ENCODE results near the gene FXYD7.
A peak's percentile ranks its signal among the peaks of the same experiment; 100 is the strongest.
"Not testable (repeated sequence)": the region's sequence is repeated elsewhere in the genome, so short reads cannot be mapped to it uniquely, and the experiment has no call there.

The FXYD7 gene

DNA sequence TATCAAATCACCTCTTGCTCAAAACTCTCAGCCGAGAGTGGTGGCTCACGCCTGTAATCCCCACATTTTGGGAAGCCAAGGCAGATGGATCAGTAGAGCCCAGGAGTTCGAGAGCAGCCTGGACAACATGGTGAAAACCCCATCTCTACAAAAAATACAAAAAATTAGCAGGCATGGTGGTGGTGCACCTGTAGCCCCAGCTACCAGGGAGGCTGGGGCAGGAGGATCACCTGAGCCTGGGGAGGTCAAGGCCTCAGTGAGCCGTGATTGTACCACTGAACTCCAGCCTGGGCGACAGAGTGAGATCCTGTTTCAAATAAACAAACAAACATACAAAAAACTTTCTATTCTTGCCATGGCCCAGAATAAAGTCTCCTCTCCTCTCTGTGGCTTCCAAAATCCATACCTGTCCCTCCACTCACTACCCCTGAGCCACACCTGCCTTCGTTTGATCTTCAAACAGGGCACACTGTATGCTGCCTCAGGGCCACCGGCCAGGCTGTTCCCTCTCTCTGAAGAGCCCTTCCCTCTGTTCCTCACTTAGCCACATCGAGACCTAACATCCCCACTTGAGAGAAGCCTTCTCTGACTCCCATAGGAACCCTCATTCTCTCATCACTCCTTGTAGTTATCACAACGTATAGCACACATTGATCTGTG, 14.5 kb upstream of the FXYD7 start:
- no peak for DNase-seq

DNA sequence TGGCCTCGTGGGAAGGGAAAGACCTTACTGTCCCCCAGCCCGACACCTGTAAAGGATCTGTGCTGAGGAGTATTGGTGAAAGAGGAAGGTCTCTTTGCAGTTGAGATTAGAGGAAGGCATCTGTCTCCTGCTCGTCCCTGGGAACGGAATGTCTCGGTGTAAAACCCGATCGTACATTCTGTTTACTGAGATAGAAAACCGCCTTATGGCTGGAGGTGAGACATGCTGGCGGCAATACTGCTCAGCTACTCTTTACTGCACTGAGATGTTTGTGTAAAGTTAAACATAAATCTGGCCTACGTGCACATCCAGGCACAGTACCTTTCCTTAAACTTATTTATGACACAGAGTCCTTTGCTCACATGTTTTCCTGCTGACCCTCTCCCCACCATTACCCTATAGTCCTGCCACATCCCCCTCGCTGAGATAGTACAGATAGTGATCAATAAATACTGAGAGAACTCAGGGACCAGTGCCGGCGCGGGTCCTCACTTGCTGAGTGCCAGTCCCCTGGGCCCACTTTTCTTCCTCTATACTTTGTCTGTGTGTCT, 13.3 kb upstream of the FXYD7 start:
- not testable (repeated sequence) for DNase-seq

DNA sequence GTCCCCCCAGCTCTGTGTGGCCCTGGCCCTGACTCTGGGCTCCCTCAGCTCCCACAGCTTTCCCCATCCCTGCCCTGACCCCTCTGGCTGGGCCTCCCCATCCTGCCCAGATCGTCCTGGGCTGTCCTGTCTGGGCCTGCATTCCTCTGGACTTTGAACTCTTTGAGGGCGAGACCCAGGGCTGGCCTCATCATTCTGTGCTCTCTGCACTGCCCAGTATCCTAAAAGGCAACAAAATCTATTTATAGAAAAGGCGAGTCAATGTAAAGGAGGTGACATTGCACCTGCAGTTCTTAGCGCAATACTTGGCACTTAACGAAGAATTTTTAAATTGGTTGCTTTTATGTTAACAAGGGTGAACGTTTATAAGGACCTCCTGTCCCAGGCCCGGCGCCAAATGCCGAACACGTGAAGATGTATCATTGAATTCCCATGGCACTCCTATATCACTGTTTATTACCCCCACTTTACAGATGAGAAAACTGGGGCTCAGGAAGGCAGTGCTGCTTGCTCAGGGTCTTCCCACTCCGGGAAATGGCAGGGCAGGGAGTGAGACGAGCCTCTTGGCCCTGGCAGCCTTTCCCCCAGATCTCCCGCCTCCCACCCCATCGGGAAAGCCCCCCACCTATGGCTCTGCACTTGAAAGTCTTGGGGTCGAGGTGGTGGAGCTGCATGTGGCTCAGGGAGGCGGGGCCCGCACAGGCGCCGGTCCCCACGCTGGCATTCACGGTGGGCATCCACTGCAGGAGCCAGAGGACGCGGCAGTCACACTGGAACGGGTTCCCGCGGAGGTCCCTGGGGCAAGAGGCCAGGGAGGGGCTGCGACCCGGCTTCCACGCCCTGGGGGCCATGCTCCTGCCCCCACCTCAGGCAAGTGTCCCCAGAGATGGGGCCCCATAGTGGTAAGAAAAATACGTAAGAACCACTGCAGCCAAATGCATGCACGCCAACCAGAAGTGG, 12.0 kb upstream of the FXYD7 start:
- no peak for DNase-seq

DNA sequence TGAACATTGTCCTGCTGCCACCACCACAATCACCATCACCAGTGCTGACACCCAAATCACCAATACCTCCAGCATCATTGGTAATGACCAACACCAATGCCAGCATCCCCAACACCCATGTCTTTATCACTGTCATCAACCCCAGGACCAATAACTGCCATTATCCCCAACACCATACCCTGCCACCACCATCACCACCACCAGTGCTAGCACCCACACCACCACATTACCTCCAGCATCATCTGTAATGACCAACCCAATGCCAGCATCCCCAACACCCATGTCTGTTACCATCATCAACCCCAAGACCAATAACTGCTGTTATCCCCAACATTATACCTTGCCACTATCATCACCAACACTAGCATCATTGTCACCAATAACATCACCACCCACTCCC, 10.8 kb upstream of the FXYD7 start:
- no peak for DNase-seq

DNA sequence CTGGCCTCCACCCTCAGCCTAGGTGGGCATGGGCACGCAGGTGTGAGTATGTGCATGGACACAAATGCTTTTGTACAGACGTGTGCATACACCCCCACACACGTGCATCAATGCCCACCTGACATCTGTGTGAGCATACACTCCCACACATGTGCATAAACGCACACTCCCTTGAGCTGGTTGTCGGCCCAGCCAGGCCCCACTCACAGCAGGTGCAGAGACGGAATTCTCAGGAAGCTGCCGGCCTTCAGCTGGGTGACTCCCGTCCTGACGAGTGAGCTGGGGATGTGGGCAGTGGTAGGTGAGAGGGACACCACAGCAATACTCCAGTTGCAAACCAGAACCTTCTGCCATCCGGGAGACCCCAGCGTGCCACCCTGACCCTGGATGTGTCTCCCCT, 9.2 kb upstream of the FXYD7 start:
- no peak for DNase-seq

DNA sequence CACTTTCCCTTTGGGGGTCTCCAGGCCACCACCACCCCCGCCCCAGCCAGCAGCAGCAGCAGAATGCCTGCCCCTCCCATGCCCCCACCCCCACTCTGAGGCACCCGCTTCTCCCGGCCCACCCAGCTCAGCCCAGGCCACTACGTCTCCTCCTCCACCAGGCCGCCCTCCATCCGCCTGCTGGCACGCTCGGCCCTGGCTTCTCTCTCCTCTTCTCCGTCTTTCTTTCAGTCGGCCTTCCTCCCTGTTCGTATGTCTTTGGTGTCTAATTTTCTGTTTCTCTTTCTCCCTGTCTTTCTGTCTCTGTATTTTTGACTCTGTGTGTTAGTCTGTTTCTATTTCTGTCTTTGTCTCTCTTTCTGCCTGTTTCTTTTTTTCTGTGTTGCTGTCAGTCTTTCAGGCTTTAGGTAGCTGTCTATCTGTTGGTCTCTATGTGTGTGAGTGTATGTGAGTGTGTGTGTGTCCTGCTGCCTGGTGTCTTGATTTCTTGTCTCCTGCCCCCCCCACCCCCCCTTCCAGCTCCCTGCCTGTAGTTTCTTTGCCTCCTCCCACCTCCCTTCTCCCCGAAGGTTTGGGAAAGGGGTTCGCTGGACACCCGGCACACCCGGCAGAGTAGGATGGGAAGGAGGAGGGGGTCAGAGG, 8.3 kb upstream of the FXYD7 start, which contains the start of gene LGI4:
LGI4 (minus strand) TSS at position 459 of the 642 bp plus-strand sequence; CDS start at position 80, 379 bp downstream.
- no peak for DNase-seq

DNA sequence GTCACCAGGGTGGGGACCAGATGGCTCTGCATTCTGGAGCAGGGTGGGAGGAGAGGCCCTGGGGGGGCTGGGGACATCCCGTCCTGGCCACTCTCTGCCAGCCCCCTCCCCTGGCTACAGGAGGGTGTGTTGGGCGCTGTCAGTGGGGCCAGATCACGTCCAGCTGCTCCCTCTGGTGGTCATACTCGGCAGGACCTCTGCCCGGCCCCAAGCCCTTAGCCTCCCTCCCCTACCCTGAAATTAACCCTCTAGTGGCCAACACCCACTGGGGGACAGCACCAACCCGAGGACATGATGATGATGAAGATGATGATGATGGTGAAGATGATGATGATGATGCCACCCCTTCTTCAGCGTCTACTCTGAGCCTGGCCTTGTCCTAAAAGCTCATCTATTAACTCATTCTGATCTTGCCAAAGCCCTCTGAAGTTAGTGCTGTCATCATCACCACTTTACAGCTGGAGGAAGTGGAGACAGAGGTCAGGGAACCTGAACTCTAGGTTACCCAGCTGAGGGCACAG, 7.6 kb upstream of the FXYD7 start:
- DNase-seq: peak; percentile 24

DNA sequence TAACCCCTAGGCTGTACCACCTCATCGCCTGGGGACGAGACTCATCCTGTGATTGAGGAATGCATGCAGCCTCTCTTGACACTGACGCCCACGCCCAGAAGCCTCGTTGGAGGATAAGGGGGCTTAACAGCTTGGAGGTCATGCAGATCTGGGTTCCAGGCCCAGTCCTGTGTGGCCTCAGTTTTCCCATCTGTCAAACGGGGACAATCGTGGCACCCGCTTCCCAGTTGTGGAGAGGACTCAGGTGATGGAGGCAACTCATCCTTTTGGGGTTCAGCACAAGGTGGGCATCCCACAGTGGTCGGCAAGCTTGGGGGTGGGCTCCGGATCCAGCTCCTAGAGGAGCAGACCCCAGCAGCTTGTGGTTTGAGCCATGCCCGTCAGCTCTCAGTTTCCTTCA, 6.8 kb upstream of the FXYD7 start:
- DNase-seq: no peak

DNA sequence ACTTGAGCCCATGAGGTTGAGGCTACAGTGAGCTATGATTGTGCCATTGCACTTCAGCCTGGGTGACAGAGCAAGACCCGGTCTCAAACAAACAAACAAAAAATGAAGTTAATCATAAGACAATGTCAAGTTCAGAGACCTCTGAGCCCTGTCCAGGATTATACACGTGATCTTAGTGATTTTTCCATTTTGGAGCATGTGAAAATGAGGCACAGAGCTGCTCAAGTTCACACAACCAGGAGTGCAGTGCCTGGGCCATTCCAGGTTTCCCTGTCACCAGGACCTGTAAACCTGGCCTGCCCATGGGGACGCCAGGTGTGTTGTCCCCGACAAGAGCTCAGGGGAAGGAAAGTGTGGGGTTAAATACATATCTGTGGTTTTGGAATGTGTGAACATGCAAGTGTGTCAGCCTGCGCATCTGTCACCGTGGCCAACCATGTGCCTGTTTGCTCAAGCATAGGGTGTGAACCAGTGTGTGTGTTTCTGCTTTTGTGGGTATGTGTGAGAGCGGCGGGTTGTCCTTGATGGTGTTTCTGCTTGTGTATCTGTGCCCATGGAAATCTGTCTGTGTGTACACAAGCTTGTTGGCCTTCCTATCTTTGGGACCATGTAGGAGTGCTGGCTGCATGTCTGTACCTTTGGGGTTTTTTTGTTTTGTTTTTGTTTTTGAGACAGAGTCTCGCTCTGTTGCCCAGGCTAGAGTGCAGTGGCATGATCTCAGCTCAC, 5.9 kb upstream of the FXYD7 start:
- DNase-seq: no peak

DNA sequence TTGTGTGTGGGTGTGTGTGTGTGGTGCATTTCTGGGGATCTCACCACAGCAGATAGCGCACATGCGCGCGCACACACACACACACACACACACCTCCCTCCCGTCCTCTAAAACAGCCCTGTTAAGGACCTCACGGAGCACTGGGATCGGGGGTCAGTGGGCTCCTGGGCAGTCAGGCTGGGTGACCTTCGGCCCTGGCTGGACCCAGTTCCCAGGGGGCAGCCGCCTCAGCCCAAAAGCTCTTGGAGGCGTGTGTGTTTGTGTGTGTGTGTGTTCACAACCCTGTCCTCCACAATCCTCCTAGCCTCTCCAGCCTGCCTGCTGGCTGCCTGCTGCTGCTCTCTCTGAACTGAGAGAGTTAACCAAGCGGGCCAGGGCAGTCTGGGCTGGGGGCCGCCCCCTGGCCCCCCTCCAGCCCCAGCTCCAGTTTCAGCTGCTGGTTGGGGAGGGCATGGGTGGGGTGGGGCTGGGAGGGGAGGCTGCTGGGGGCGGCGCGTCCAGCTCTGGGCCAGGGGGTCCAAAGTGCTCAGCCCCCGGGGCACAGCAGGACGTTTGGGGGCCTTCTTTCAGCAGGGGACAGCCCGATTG, 4.7 kb upstream of the FXYD7 start, which contains the start of gene FXYD1:
FXYD1 (plus strand) TSS at position 520 of the 588 bp plus-strand sequence. CDS start 1,256 bp downstream, outside the sequence.
- DNase-seq: no peak

DNA sequence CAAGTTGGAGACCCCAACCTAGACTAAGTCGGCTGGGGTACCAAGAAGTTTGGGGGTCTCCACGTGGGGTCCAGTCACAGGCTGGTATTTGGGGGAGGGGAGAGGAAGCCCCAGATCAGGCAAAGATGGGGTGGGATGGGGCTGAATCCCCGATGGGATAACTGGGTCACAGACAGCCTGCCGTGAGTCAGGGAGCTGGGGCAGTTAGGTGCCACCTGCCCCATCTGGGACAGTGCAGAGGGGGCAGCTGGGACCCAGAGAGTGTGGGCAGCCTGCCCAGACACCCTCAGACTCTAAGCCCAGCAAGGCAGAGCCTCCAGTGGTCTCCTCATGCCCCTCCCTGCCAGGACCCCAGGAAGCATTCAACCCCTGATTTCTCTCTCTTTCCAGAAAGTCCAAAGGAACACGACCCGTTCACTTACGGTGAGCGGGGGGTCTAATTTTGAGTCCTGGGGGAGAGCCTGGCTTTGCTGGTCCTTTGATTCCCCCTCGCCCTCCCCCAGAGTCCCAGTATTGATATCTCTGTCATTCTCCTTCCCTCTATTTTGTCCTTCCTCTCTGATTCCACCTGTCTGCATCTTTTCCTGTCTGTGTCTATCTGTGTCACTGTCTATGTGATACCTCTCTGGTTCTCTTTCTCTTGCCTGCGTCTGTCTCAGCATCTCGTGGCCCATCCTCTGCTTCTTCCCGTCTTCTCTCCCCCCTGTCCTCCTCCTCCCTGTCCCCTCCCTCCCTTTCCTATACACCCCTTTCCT, 2.7 kb upstream of the FXYD7 start:
- no peak for DNase-seq

DNA sequence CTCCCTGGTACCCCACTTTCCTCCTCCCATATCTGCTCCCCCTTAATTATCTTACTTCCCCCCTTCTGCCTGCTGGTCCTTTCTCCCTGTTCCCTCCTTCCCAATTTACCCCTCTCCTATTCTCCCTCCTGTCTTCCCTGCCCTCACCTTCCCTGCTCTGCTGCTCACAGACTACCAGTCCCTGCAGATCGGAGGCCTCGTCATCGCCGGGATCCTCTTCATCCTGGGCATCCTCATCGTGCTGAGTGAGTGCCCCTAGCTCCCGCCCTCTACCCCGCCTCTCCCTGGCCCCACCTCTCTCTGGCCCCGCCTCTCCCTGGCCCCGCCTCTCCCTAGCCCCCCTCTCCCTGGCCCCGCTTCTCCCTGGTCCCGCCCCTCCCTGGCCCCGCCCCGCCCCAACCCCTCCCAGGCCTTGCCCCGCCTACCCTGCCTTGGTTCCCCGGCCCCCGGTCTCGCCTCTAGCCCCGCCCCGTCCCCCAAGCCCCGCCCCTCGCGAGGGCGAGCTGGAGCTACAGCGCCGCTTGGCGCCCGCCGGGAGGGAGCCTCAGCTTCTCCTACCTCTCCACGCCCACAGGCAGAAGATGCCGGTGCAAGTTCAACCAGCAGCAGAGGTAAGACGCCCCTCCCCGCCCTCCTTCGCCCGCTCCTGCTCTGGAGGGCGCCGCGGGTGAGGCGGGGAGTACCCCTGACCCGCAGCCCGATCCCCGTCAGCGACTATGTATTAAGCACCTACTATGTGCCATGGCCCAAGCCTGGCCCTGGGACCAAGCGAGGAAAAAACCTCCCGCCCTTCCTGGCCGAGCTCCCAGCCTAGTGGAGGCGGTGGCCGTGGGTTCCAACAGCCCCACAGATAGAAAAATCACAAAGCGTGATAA, 1.9 kb upstream of the FXYD7 start:
- peak; percentile 86 for DNase-seq

DNA sequence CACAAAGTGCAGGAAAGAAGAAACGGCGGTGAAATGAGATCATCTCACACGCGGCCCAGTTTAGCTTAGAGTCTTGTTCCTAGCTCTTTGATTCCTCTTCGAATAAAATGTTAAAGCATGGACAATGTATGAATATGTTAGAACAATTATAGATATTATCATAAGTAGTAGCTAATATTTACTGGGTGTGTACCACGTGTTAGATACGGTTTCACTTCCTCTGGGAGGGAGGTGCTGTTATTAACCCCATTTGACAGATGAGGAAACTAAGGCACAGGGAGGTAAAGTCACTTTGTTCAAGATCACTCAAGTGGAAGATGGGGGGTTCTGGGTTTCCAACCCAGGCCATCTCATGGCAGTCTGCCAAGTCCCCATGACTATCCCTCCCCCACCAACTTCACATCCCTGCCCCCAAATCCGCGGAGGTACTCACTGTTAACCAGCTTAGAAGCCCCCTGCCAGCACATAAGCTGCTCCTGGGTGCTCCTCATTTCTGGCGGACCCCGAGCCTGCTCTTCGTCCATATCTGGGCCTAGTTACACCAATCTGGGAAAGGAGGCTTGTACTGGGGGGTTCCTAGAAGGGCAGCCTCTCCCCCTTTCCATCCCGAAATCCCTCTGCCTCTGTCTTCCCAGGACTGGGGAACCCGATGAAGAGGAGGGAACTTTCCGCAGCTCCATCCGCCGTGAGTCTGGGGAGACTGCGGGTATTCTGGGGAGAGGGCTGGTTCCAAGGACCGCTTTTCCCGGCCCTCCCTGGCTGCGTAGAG, 1.0 kb upstream of the FXYD7 start:
- DNase-seq: no peak

DNA sequence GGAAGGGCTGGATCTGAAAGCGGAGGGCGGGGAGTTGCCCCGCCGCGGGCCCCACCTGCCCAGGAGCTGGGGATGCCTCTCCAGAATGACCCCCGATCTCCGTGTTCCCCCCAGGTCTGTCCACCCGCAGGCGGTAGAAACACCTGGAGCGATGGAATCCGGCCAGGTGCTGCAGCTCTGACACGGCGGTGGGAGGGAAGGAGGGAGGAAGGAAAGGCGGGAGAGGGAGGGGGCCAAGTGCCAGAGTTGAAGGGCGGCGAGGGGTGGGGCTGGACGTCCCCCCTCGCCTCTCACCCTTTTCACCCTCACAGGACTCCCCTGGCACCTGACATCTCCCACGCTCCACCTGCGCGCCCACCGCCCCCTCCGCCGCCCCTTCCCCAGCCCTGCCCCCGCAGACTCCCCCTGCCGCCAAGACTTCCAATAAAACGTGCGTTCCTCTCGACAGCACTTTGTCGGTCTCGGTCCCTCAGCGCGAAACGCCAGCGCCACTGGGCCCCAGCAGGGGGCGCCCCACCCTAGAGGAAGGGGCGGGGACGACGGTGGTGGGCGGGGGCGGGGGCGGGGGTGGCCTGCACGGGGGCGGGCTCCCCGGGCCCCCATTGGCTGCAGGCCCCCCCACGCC, 337 bp upstream of the FXYD7 start:
- DNase-seq: no peak

DNA sequence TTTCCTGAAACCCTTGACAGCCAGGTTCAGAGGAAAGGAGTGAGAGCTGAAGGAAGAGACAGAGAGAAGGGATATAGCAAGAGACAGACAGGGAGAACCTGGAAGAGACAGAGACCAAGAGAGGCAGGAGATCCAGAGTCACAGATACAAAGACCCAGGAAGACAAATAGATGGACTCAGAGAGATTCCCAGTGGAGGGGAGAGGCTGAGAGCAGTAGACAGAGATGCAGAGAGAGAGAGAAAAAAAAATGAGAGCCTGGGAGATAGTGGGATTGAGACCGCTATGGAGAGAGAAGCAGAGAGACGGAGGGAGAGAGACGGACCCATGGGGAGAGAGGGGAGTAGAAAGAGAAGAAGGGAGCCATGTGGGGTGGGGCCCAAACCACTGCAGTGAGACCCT, 763 bp downstream of the FXYD7 start:
- no peak for DNase-seq

DNA sequence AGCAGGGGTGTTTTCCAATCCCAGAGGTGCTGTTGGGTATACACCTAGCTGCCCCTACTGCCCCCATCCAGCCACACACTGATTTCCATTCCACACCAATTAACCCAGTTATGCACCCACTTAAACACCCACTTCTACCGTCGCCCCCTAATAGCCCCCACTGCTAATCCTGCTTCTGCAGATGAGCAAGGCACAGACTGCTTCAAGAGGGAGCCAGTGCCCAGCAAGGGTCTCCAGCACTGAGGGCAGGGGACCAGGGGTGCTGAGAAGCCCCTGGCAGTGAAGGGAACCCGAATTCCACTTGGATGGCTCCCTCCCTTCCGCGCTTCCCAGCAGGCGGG, 1.2 kb downstream of the FXYD7 start:
- no peak for DNase-seq

DNA sequence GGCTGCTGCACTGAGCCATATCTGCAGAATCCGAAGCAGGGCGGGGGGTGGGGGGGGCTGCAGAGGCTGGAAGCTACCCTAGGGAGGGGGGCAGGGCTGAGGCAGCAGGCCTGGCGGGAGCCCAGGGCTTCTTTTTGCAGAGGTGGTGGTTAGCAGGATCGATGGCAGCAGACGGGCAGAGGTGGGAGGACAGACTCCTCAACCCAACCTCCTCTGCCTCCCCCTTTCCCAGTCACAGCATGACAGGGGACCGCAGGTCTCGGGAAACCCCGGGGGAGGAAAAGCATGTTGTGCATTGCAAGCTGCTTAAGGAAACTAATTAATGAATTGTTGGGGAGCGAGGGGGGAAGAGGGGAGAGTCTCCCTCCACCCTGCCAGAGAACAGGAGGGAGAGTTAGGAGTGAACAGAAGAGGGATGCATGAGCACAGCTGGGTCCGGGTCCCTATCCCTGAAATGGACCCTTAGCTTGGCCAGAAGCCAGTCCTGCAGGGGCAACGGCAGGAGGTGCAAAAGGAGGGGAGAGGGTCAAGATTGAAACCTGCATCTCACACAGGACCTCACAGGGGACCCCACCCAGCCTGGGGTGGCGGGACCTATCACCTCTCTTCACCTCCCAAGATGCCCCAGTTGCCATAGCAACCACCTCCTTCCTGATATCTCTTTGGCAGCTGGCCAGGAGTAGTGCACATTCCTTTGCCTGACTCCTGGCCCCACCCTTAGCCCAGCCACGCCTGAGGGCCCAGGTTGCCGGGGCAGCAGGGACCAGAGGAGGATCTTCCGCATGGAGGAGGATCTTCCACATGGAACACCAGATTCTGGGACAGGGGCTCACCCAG, 1.8 kb downstream of the FXYD7 start:
- no peak for DNase-seq

Data from HCEC 1CT (cell line).